Dedifferentiated amniotic fluid mesenchymal stem cell (primary cell): ENCODE data around the gene USP34.
A peak's percentile ranks its signal among the peaks of the same experiment; 100 is the strongest.
"Not testable (repeated sequence)": the region's sequence is repeated elsewhere in the genome, so short reads cannot be mapped to it uniquely, and the experiment has no call there.

Experiments
- DNase-seq: peaks from one replicate; pipeline ENCODE4 v3.0.0-alpha.2; 2016; ENCODE audit errors: extremely low spot score

USP34 gene

DNA sequence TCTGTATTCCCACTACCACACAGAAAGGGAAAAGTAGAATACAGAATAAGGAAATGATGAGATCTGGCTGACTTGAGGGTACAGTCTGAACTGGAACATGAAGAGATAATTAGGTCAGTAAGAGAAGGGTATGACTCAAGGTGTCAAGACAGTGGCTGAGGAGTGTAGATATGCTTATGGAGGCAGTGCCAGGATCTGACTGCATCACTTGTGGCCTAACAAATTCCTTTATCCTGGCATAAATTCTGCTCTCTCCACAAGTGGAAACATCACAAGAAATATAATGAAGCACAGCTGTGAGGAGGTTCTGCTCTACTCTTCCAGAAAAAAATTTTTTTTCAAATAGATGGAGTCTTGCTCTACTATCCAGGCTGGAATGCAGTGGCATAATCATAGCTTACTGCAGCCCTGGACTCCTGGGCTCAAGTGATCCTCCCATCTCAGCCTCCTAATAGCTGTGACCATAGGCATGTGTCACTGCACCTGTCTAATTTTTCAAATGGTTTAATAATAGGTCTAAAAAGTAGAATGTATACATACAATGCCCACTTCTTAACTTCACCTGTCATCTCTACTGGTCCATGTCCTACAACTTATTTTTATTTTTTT lies 223.6 kb downstream of the USP34 start:
- peak; percentile 44 for DNase-seq

DNA sequence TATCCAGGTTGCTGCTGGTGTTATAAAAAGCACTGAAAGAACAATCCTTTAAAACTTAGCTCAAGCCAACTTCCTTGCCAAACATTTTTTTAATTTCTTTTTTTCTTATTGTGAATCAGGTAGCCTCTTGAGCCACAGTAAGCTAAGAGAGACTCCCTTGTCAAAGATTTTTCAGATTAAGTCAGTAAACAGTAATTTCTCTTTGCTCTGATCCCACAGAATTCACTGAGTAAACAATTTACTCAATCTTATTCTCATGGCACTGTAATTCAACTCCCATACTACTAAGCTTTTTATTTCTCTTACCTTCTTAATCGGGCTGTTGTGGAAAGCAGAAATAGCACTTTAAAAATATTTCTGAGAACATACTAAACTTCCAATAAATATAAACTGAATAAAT lies 226.2 kb downstream of the USP34 start:
- DNase-seq: no peak

DNA sequence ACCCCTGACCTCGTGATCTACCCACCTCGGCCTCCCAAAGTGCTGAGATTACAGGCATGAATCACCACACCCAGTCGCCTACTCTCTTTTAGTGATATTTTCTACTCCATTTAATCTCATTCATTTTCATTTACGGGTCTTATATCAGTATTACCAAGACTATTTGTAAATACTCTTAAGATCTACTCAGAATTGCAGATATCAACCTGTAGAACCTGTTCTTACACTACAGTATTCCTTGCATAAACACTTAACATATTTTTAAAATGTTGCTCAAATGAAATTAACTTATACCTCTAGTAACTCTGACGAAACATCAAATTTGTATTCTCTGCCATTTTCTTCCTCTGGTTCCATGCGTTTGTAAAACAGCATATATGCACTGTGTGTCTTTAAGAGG lies 229.6 kb downstream of the USP34 start:
- no peak for DNase-seq

DNA sequence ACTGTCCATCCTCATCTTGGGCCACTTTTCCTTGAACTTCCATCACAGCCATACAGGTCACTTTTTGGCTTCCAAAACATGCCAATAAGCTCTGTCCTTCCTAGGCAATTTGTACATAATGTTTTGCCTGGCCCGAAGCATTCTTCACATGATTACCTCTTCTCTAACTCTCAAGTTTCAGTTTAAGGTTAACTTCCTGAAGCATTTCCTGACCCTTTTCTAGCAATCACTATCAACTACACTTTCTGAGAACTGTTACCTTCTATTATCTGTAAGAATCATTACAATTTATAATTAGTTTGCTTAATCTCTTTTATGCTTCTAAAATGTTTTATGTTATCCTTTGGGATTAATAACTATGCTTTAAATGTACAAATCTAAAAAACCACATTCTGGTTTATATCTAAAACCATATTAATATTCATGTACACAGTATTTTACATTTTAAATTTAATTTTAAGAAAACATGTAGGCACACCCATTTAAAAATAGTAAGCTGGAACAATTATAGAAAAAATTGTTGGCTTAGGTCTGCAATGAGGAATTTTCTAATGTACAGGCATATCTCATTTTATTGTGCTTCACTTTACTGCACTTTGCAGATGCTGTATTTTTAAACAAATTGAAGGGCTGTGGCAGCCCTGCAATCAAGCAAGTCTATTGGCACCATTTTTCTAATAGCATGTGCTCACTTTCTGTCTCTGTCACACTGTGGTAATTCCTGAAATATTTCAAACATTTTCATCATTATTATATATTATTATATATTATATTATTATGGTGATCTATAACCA lies 232.5 kb downstream of the USP34 start:
- no peak for DNase-seq

DNA sequence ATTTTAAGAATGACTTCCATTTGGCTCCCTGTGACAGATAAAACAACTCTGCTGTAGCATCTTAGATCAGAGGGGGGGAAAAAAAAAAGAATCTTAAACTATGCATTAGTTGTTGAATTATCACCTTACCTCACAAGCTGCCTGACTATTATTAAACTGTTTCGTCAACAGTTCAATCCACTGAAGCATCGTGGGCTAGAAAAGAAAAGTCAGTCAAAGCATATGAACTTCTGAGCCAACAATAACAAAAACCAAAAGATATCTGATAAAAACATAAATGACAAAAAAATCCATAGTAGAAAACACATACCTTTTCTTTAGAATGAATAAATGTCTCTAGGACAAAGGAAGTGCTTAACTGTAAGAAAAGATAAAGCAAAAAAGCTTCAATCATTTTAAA lies 235.2 kb downstream of the USP34 start:
- DNase-seq: no peak

DNA sequence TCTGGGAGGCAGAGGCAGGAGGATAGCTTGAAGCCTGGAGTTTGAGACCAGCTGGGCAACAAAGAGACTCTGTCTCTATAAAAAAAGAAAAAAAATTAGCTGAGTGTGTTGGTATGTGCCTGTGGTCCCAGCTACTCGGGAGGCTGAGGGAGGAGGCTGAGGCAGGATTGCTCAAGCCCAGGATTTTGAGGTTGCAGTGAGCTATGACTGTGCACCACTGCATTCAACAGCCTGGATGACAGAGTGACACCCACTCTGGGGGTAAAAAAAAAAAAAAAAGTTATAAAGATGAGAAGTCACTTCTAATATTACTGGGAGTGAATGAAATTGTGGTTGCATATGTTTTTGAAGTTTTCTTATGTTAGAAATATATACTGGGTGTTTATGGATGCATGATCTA lies 237.3 kb downstream of the USP34 start:
- no peak for DNase-seq

DNA sequence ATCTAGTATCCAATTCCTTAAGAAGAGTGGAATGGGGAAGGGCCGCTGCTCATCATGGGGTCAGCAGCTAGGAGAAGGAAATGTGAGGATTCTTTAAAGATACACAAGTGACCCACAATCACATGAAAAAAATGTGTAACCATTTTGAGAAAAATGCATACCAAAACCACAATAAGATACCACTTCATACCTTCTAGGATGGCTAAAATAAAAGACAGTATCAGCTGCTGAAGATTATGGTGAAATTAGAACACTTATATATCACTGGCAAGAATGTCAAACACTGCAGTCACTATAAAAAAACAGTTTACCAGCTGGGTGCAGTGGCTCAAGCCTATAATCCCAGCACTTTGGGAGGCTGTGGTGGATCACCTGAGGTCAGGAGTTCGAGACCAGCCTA lies 241.0 kb downstream of the USP34 start:
- no peak for DNase-seq

DNA sequence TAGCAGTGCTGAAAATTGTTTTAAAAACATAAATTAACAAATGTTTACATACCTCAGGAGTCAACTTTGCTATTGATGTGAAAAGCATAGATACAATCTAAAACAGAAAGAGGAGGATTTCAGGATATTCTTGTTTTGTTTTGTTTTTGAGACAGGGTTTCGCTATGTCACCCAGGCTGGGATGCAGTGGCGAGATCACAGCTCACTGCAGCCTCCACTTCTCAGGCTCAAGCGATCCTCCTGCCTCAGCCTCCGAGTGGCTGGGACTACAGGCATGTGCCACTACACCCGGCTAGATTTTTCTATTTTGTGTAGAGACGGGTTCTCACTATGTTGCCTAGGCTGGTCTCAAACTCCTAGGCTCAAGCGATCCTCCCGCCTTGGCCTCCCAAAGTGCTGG lies 248.3 kb downstream of the USP34 start:
- DNase-seq: no peak

DNA sequence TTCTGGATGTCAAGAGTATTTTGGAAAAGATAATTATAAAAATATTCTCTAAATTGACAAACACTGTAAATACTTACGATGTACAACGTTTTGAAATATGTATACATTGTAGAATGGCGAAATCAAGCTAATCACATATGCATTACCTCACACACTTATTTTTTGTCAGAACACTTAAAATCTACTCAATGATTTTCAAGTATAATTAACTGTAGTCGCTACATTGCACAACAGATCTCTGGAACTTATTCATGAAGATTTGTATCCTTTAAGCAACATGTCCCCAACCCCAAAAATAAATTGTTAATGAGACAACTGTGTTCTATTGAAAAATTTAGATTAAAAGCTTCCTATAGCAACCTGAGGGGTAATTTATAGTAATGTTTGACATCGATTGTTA lies 249.1 kb downstream of the USP34 start:
- DNase-seq: no peak

DNA sequence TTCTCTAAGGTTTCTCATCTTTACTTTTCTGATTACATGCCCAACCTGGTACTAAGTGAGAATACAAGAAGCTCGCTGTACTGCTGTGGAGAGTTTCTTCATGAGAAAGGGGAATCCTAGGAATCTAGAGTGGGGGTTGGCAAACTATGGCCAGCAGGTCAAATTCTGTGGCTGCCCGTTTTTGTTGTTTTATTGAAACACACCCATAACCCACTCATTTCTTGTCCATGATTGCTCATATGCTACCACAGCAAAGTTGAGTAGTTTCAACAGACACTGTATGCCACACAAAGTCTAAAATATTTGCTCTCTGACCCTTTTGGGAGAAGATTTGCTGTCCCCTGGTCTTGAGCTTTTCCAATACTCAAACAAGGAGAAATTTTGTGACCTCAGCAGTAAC lies 250.1 kb downstream of the USP34 start:
- peak; percentile 49 for DNase-seq

DNA sequence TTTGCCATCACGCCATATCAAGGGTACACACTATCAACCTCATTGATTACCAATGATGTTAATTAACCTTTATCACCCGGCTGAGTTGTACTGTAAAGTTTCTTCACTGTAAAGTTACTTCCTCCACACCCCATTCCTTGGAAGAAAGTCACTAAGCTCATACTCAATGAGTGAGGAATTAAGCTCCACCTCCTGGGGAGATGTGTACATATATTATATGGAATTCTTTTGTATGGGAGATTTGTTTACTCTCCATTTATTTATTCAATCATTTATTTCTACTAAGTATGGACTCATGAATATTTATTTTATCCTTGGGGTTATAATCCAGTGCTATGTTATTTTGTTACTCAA lies 252.1 kb downstream of the USP34 start:
- DNase-seq: no peak

DNA sequence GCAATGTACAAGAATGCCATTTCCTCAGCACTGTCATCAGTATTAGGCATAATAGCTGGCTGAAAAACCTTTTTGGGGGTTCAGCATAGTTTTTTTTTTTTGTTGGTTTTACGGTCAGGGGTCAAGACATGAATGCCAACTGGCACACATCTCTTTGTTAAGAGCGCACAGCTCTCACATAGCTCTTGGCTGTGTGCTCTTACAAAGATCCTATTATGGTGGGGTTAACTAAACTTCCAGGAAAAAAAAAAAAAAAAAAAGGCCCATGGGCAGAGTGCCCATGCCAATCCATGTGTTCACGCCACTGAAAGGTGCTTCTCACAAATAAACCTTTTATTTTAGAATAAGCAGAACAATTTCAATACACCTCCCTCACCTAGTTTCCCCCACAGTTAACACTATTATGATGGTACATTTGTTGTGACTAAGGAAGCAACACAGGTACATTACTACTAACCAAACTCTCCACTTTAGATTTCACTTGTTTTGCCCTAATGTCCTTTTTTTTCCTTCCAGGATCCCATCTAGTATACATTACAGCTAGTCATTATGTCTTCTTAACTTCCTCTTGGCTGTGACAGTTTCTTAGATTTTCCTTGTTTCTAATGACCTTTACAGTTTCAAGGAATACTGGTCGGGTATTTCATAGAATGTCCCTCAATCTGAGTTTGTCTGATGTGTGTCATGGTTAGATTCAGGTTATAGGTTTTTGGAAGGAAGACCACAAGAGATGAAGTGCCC lies 252.6 kb downstream of the USP34 start:
- no peak for DNase-seq

DNA sequence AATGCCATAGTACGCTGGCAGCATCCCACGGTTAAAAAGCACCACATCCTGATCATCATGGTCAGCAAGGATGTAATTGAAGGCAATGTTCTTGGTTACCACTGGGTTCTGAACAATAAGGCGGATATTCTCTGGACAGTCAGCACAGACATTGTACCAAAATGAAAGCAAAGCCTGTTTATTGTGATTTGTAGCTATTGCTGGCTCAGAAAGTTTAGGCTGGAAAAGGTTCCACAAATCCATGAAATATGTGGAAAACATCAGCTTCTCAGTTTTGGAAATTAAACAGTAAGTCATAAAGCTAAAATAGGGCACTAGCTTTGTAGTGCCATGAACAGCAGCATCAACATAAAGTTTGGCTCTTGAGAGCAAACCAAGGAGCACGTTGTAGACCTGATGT lies 256.7 kb downstream of the USP34 start:
- no peak for DNase-seq

DNA sequence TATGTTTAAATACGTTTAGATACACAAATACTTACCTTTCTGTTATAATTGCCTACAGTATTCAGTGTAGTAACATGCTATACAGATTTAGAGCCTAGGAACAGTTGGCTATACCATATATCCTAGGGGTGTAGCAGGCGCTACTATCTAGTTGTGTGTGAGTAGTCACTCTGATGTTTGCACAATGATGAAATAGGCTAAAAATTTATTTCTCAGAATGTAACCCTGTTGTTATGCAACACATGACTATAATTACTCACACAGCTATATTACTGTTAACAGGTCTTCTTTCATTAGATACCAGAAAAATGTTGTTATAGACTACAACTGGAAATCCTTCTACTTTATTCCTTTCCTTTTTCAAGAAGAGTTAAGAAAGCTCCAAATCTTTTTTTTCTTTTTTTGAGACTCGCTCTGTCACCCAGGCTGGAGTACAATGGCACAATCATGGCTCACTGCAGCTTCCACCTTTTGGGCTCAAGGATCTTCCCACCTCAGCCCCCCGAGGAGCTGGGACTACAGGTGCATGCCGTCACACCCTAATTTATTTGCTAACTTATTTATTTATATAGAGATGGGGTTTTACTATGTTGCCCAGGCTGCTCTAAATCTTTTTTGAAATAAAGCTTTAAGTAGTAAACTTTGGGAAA lies 260.4 kb downstream of the USP34 start:
- peak; percentile 70 for DNase-seq

DNA sequence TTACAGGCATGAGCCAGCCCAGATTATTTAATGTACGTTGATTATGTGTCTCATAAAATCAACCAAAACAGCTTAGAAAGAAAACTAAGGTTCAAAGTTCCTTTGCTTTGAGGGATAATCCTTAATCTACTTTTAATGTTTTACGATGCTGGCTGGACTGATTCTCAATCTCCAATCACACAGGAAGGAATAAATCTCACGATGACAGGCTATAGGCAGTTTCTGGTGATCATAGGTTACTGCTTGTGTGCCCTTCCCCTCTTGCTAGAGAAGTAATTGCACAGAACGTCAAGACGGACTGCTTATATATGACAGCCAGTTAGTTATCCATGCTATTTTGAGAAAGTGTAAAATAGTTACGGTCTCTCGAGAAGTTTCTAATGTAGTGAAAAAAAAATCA lies 265.8 kb downstream of the USP34 start:
- no peak for DNase-seq

DNA sequence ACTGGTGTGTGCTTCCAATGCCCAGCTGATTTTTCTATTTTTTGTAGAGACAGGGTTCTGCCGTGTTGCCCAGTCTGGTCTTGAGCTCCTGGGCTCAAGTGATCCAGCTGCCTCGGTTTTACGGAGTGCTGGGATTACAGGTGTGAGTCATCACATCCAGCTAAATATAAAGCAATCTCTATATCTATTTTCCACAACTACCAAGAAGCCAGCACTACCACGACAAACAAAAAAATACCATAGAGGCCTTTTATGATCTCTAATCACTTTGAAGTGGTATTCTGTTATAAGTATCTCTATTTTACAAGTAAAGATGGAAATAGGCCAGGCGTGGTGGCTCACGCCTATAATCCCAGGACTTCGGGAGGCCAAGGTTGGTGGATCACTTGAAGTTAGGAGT lies 274.2 kb downstream of the USP34 start:
- DNase-seq: no peak

DNA sequence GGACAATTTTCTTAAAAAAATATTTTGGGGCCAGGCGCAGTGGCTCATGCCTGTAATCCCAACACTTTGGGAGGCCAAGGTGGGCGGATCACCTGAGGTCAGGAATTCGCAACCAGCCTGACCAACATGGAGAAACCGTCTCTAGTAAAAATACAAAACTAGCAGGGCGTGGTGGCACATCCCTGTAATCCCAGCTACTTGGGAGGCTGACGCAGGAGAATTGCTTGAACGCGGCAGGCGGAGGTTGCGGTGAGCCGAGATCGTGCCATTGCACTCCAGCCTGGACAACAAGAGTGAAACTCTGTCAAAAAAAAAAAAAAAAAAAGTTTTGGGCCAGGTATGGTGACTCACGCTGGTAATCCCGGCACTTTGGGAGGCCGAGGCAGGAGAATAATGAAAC lies 276.2 kb downstream of the USP34 start:
- DNase-seq: not testable (repeated sequence)

DNA sequence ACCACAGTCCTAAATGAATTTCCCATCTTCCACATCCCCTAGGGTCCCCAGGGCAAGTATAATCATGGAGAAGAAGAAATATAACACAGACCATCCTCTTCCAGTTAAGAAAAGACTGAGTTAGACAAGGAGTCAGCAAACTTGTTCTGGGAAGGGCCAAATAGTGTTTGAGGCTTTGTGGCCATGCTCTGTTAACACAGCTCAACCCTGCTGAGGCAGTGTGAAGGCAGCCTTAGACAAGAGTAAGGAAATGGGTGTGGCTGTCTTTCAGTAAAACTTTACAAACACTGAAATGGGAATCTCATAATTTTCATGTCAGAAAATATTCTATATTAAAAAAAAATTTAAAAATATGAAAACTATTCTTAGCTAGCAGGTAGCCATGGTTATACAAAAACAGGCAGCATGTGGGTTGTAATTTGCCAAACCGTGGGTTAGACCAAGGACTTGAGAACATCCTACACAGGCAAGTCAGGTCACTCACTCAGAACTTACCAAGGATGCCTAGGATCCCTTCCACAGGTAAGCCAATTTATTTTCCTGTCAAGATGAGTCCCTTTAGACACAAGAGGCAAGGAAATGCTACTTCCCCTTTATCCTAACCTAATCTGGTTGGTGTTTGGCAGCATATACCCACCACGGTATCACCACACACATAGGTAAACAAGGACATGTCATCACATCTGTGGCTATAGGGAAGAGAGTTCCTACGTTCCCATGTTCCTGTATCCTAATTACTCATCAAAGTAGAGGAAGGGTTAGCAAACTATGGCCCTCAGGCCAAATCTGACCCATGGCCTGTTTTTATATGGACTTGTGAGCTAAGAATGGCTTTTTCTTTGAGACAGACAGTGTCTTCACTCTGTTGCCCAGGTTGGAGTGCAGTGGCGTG lies 277.0 kb downstream of the USP34 start:
- no peak for DNase-seq

DNA sequence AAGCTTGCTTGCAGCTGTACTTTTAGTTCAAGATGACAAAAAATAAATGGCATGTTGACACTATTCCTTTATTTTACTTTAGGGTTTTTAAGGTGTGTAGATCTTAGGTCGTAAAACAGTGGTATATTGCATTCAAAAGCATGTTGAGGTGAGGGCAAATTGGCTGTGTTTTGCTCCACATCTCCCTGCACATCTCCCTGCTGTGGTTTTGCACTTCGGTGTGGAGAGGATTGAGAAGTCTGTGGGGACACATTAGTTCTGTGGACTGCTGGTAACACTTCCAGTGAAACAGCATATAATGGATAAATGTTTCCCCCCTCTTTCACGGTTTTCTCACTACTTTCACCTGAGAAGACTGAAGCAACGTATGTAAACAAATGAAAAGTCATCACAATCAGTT lies 283.8 kb downstream of the USP34 start:
- DNase-seq: no peak

DNA sequence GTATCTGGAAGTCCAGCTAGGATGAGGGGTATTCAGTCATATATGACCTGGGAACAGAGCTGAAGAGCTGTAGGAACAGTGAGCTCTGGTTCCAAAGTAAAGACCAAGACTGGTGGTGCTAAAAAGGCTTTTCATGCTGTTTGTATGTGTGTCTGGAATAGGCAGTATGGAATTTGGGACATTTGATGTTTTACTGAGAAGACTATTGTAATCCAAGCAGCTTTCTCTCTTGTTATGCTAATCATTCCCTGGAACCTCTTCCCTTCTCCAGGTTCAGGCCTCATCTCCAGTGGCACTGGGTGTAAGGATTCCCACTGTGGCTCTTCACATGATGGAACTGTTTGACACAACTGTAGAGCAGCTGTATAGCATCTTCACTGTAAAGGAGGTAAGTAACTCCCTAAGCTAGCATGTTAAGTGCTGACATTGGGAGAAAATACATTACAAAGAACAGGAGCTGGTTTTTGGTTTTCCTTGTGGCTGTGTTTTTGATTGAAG lies 285.6 kb downstream of the USP34 start:
- DNase-seq: no peak

DNA sequence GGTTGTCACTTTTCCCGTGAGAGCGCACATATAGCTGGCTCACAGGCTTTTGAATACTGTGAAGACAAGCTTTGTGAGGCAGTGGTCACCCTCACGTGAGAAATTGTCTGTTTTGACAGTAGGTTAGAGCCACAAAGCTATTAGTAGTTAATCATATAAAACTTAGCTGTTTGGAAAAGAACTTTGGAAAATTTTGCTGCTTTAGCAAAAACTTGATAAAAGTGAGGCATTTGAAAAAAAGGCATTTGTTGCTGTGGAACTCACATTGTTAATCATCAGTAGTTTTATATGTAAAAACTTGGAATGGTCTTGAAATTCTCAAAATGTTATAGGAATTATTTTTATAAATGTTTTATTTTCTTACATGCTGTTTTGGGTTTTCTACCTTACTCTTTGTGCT lies 286.6 kb downstream of the USP34 start:
- DNase-seq: no peak
